GM23338 (cell line): ENCODE results near the gene DOK7. TPM values are rescaled to one million over a fixed set of nuclear protein-coding genes. Genes with fewer than 3 reads are reported as not detected.
A peak's percentile ranks its signal among the peaks of the same experiment; 100 is the strongest.

Experiments used
- ATAC-seq: fragments of 200-7000 bp; cut with Tn5 transposase; 3 replicates; pipeline ENCODE4 v1.9.1; 2020
- DNase-seq: peaks from one replicate; pipeline ENCODE4 v3.0.0-alpha.2; 2015; ENCODE audit warnings: low spot score
- H2AFZ ChIP-seq: fragments of 200-600 bp; sonication (generic); 2 replicates; pipeline ENCODE4 v1.8.0; 2016; ENCODE audit warnings: antibody characterized with exemption, mild to moderate bottlenecking, moderate library complexity
- H3F3A ChIP-seq: fragments of 200-600 bp; sonication (generic); replicated peaks from 2 replicates; pipeline ENCODE4 v1.8.0; 2017; ENCODE audit warnings: antibody characterized with exemption, mixed run types, low read depth
- H3K27ac ChIP-seq: fragments of 200-600 bp; sonication (generic); 2 replicates; pipeline ENCODE4 v1.6.1; 2016; ENCODE audit warnings: low read depth
- H3K27me3 ChIP-seq: fragments of 200-600 bp; sonication (generic); 2 replicates; pipeline ENCODE4 v1.8.0; 2016; ENCODE audit warnings: mild to moderate bottlenecking, mixed run types, moderate library complexity; ENCODE audit not compliant: insufficient read depth
- H3K36me3 ChIP-seq: fragments of 200-600 bp; sonication (generic); 2 replicates; pipeline ENCODE4 v1.8.0; 2016; ENCODE audit warnings: mild to moderate bottlenecking; ENCODE audit not compliant: insufficient read depth
- H3K4me1 ChIP-seq: fragments of 200-600 bp; sonication (generic); 2 replicates; pipeline ENCODE4 v1.8.0; 2016; ENCODE audit warnings: mild to moderate bottlenecking, moderate library complexity; ENCODE audit not compliant: insufficient read depth
- H3K4me2 ChIP-seq: fragments of 200-600 bp; sonication (generic); 2 replicates; pipeline ENCODE4 v1.7.1; 2017; ENCODE audit warnings: mixed run types
- H3K4me3 ChIP-seq: fragments of 200-600 bp; sonication (generic); 2 replicates; pipeline ENCODE4 v1.6.1; 2016; ENCODE audit warnings: mixed run types
- H3K79me2 ChIP-seq: fragments of 200-600 bp; sonication (generic); replicated peaks from 2 replicates; pipeline ENCODE4 v1.8.0; 2017; ENCODE audit warnings: mild to moderate bottlenecking; ENCODE audit not compliant: insufficient read depth
- H3K9me2 ChIP-seq: fragments of 200-600 bp; sonication (generic); 2 replicates; pipeline ENCODE4 v1.8.0; 2017; ENCODE audit not compliant: insufficient read depth
- H4K20me1 ChIP-seq: fragments of 200-600 bp; sonication (generic); replicated peaks from 2 replicates; pipeline ENCODE4 v1.8.0; 2017; ENCODE audit warnings: mild to moderate bottlenecking; ENCODE audit not compliant: insufficient read depth
- H3K27ac Mint-ChIP-seq: 2 replicates; pipeline ENCODE4 v1.8.0; 2020; ENCODE audit warnings: inconsistent platforms, mild to moderate bottlenecking, moderate library complexity, mixed read lengths
- H3K27me3 Mint-ChIP-seq: 3 replicates; pipeline ENCODE4 v1.8.0; 2022; ENCODE audit warnings: low read depth, mild to moderate bottlenecking, moderate library complexity, mixed read lengths, inconsistent platforms; ENCODE audit not compliant: insufficient read depth, poor library complexity
- H3K36me3 Mint-ChIP-seq: 3 replicates; pipeline ENCODE4 v1.8.0; 2021; ENCODE audit warnings: low read depth, mild to moderate bottlenecking, inconsistent platforms, moderate library complexity, mixed read lengths
- H3K4me1 Mint-ChIP-seq: 3 replicates; pipeline ENCODE4 v1.8.0; 2020; ENCODE audit warnings: mild to moderate bottlenecking, inconsistent platforms, mixed read lengths
- H3K4me3 Mint-ChIP-seq: 3 replicates; pipeline ENCODE4 v1.8.0; 2021; ENCODE audit warnings: moderate library complexity, mild to moderate bottlenecking, inconsistent platforms, mixed read lengths
- H3K9me3 Mint-ChIP-seq: 3 replicates; pipeline ENCODE4 v1.8.0; 2020; ENCODE audit warnings: moderate library complexity, mild to moderate bottlenecking, inconsistent platforms, mixed read lengths
- CREB1 ChIP-seq: fragments of 250-450 bp; sonication (Bioruptor Pico); IDR thresholded peaks from 2 replicates; pipeline ENCODE4 v1.5.0; 2020; ENCODE audit warnings: low read depth, mild to moderate bottlenecking, moderate library complexity
- EZH2 ChIP-seq: fragments of 200-600 bp; sonication (generic); IDR thresholded peaks from one replicate; pipeline ENCODE4 v1.8.0; 2017; ENCODE audit warnings: antibody characterized with exemption, mild to moderate bottlenecking, low read depth; ENCODE audit not compliant: unreplicated experiment
- EZH2phosphoT487 ChIP-seq: fragments of 200-600 bp; sonication (generic); IDR thresholded peaks from one replicate; pipeline ENCODE4 v1.8.1; 2018; ENCODE audit warnings: antibody characterized with exemption; ENCODE audit not compliant: unreplicated experiment
- JUNB ChIP-seq: IDR thresholded peaks from one replicate; pipeline ENCODE4 v1.6.1; 2016; ENCODE audit warnings: antibody characterized with exemption; ENCODE audit not compliant: unreplicated experiment
- NANOG ChIP-seq: IDR thresholded peaks from 2 replicates; pipeline ENCODE4 v1.6.1; 2016; ENCODE audit warnings: antibody characterized with exemption, borderline replicate concordance
- POLR2AphosphoS5 ChIP-seq: IDR thresholded peaks from 2 replicates; pipeline ENCODE4 v1.6.1; 2016; ENCODE audit warnings: antibody characterized with exemption, low read depth
- REST ChIP-seq: IDR thresholded peaks from one replicate; pipeline ENCODE4 v1.6.1; 2018; ENCODE audit warnings: antibody characterized with exemption; ENCODE audit not compliant: unreplicated experiment
- STAT1 ChIP-seq: IDR thresholded peaks from one replicate; pipeline ENCODE4 v1.6.1; 2016; ENCODE audit warnings: antibody characterized with exemption; ENCODE audit not compliant: unreplicated experiment
- ZNF114 ChIP-seq: fragments of 250-450 bp; sonication (Bioruptor Pico); IDR thresholded peaks from 2 replicates; pipeline ENCODE4 v1.5.0; 2020; ENCODE audit warnings: mild to moderate bottlenecking, moderate library complexity
- ZNF331 ChIP-seq: fragments of 250-450 bp; sonication (Bioruptor Pico); IDR thresholded peaks from 2 replicates; pipeline ENCODE4 v1.5.0; 2020; ENCODE audit warnings: low read depth, mild to moderate bottlenecking, moderate library complexity
- polyA plus RNA-seq: library from polyadenylated mRNA; unstranded; fragments of >200 nt; fragmentation: Nextera tagmentation; extraction: Ambion mirVana; gene quantifications from 2 replicates; pipeline ENCODE4 v1.2.1, GENCODE V29; 2016
- total RNA-seq: library from RNA; depleted of rRNA; stranded (reverse); fragments of >200 nt; shearing (Covaris generic); gene quantifications from 2 replicates; pipeline ENCODE4 v1.2.3, GENCODE V29; 2014
- TF ChIP-seq, protein P1 (sequence below): IDR thresholded peaks from 2 replicates; pipeline ENCODE4 v1.6.1; 2016; ENCODE audit warnings: antibody characterized with exemption
- TF ChIP-seq, protein P2 (sequence below): fragments of 250-450 bp; sonication (Bioruptor Pico); IDR thresholded peaks from 2 replicates; pipeline ENCODE4 v1.5.0; 2020; ENCODE audit warnings: mild to moderate bottlenecking, moderate library complexity
- TF ChIP-seq, protein P3 (sequence below), 2 experiments: fragments of 200-600 bp in 1 of 2; sonication (generic) in 1 of 2; conservative IDR thresholded peaks; 2 replicates each; pipeline versions ENCODE4 v1.5.1 to v1.6.1; 2016 to 2017; ENCODE audit warnings: antibody characterized with exemption in 2 of 2, low read depth in 2 of 2, mild to moderate bottlenecking in 2 of 2, moderate library complexity in 1 of 2

The DOK7 gene
- total and polyA plus RNA-seq, 2 experiments from 2014 or later = 0.34 to 0.52 TPM

DNA sequence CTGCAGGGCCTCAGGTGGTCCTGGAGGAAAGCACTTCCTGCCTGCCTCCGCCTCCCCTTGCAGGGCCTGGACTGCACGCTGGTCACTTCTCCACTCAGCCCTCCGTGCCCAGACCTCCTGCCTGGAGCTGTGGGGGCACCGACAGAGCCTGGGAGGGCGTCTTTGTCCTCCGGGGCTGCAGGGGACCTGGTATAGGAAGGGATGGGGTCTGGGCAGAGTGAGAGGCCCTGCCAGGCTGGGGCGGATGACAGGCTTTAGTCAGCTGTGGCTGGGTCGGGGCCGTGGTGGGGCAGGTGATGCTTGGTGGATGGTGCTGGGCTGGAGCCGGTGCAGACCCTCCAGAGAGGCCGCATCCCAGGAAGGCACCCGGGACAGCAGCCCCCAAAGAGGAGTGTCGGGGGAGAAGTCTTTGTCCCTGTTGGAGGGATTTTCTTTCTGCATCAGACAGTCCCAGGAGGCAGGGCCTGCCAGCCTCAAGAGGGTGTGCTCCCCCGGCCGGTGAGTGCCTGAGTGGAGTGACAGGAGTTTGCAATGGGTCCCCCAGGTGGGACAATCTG lies 1.3 kb downstream of the DOK7 start:
- H3K27me3 ChIP-seq = peaks cover 28% of the 10 kb centered on the region
- Mint-ChIP-seq H3K27ac (no peak overlapping the region), H3K9me3 (peaks cover 4% of the 10 kb centered on the region; the same call in 2 of the 3 replicates), H3K36me3 (no peaks in the 10 kb centered on the region), H3K4me3 (peak overlapping the region; percentile 34; the same call in 1 of the 3 replicates), H3K4me1 (no peaks in the 10 kb centered on the region; the same call in 2 of the 3 replicates), H3K27me3 (peaks cover 41% of the 10 kb centered on the region)
- H3K36me3 ChIP-seq = no peaks in the 10 kb centered on the region
- ATAC-seq = no peak
- no peak overlapping the region for H3K4me3 ChIP-seq
- H3K27ac ChIP-seq = no peak overlapping the region
- no peak for DNase-seq
- no peaks in the 10 kb centered on the region; the same call in 1 of the 2 replicates for H3K4me1 ChIP-seq
- H3F3A ChIP-seq = no peaks in the 10 kb centered on the region
- H3K4me2 ChIP-seq = no peak overlapping the region
- no peaks in the 10 kb centered on the region for H4K20me1 ChIP-seq
- H3K79me2 ChIP-seq = no peaks in the 10 kb centered on the region
- H3K9me2 ChIP-seq = no peaks in the 10 kb centered on the region
- no peak overlapping the region; the same call in 1 of the 2 replicates for H2AFZ ChIP-seq
- no peak for TF ChIP-seq NANOG
- TF ChIP-seq REST = no peak
- TF ChIP-seq ZNF114 (CRISPR knock-in tag) = no peak
- TF ChIP-seq, protein P1, sequence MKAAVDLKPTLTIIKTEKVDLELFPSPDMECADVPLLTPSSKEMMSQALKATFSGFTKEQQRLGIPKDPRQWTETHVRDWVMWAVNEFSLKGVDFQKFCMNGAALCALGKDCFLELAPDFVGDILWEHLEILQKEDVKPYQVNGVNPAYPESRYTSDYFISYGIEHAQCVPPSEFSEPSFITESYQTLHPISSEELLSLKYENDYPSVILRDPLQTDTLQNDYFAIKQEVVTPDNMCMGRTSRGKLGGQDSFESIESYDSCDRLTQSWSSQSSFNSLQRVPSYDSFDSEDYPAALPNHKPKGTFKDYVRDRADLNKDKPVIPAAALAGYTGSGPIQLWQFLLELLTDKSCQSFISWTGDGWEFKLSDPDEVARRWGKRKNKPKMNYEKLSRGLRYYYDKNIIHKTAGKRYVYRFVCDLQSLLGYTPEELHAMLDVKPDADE = no peak
- TF ChIP-seq EZH2phosphoT487 = no peak
- TF ChIP-seq POLR2AphosphoS5 = no peak
- TF ChIP-seq ZNF331 (CRISPR knock-in tag) = no peak
- no peak for TF ChIP-seq STAT1
- no peak for TF ChIP-seq CREB1 (CRISPR knock-in tag)
- TF ChIP-seq, protein P2, sequence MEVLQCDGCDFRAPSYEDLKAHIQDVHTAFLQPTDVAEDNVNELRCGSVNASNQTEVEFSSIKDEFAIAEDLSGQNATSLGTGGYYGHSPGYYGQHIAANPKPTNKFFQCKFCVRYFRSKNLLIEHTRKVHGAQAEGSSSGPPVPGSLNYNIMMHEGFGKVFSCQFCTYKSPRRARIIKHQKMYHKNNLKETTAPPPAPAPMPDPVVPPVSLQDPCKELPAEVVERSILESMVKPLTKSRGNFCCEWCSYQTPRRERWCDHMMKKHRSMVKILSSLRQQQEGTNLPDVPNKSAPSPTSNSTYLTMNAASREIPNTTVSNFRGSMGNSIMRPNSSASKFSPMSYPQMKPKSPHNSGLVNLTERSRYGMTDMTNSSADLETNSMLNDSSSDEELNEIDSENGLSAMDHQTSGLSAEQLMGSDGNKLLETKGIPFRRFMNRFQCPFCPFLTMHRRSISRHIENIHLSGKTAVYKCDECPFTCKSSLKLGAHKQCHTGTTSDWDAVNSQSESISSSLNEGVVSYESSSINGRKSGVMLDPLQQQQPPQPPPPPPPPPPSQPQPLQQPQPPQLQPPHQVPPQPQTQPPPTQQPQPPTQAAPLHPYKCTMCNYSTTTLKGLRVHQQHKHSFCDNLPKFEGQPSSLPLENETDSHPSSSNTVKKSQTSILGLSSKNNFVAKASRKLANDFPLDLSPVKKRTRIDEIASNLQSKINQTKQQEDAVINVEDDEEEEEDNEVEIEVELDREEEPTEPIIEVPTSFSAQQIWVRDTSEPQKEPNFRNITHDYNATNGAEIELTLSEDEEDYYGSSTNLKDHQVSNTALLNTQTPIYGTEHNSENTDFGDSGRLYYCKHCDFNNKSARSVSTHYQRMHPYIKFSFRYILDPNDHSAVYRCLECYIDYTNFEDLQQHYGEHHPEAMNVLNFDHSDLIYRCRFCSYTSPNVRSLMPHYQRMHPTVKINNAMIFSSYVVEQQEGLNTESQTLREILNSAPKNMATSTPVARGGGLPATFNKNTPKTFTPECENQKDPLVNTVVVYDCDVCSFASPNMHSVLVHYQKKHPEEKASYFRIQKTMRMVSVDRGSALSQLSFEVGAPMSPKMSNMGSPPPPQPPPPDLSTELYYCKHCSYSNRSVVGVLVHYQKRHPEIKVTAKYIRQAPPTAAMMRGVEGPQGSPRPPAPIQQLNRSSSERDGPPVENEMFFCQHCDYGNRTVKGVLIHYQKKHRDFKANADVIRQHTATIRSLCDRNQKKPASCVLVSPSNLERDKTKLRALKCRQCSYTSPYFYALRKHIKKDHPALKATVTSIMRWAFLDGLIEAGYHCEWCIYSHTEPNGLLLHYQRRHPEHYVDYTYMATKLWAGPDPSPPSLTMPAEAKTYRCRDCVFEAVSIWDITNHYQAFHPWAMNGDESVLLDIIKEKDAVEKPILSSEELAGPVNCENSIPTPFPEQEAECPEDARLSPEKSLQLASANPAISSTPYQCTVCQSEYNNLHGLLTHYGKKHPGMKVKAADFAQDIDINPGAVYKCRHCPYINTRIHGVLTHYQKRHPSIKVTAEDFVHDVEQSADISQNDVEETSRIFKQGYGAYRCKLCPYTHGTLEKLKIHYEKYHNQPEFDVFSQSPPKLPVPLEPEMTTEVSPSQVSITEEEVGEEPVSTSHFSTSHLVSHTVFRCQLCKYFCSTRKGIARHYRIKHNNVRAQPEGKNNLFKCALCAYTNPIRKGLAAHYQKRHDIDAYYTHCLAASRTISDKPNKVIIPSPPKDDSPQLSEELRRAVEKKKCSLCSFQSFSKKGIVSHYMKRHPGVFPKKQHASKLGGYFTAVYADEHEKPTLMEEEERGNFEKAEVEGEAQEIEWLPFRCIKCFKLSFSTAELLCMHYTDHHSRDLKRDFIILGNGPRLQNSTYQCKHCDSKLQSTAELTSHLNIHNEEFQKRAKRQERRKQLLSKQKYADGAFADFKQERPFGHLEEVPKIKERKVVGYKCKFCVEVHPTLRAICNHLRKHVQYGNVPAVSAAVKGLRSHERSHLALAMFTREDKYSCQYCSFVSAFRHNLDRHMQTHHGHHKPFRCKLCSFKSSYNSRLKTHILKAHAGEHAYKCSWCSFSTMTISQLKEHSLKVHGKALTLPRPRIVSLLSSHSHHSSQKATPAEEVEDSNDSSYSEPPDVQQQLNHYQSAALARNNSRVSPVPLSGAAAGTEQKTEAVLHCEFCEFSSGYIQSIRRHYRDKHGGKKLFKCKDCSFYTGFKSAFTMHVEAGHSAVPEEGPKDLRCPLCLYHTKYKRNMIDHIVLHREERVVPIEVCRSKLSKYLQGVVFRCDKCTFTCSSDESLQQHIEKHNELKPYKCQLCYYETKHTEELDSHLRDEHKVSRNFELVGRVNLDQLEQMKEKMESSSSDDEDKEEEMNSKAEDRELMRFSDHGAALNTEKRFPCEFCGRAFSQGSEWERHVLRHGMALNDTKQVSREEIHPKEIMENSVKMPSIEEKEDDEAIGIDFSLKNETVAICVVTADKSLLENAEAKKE = no peak
- TF ChIP-seq EZH2 = no peak
- no peak for TF ChIP-seq JUNB
- TF ChIP-seq, protein P3, sequence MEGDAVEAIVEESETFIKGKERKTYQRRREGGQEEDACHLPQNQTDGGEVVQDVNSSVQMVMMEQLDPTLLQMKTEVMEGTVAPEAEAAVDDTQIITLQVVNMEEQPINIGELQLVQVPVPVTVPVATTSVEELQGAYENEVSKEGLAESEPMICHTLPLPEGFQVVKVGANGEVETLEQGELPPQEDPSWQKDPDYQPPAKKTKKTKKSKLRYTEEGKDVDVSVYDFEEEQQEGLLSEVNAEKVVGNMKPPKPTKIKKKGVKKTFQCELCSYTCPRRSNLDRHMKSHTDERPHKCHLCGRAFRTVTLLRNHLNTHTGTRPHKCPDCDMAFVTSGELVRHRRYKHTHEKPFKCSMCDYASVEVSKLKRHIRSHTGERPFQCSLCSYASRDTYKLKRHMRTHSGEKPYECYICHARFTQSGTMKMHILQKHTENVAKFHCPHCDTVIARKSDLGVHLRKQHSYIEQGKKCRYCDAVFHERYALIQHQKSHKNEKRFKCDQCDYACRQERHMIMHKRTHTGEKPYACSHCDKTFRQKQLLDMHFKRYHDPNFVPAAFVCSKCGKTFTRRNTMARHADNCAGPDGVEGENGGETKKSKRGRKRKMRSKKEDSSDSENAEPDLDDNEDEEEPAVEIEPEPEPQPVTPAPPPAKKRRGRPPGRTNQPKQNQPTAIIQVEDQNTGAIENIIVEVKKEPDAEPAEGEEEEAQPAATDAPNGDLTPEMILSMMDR (conservative IDR thresholded peaks at IDR 0.05; ENCODE audit: low read depth in 2 of 2) = no peak
